Loucy (cell line): ENCODE measurements around the gene KAT6B.

Source experiments
- EZH2phosphoT487 ChIP-seq: fragments of 200-600 bp; IDR thresholded peaks from 2 replicates; pipeline ENCODE4 v1.6.1; 2018; ENCODE audit warnings: antibody characterized with exemption, mild to moderate bottlenecking, moderate library complexity, borderline replicate concordance
- TF ChIP-seq, protein P1 (sequence below): fragments of 200-600 bp; sonication (generic); conservative IDR thresholded peaks from 2 replicates; pipeline ENCODE4 v1.5.1; 2014; ENCODE audit warnings: mild to moderate bottlenecking, antibody characterized with exemption, low read length

DNA sequence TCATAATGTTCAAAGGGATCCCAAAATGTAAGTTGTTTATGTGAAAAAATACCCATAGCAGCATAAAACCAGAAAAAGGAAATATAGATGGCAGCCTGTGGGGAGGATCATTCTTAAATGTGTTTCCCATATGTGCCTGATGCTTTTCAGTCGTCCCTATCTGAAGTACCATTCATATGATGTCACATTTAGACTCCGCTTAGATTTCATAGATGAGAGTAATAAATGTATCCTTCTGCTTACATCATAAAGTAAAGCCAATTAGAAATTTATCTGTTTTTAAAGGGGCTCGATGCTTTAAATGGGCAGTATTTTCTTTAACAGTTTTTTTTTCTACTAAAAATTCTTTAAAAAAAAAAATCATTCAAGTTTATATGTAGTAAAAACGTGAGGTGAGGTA lies 136.1 kb downstream of the KAT6B start:
- TF ChIP-seq, protein P1, sequence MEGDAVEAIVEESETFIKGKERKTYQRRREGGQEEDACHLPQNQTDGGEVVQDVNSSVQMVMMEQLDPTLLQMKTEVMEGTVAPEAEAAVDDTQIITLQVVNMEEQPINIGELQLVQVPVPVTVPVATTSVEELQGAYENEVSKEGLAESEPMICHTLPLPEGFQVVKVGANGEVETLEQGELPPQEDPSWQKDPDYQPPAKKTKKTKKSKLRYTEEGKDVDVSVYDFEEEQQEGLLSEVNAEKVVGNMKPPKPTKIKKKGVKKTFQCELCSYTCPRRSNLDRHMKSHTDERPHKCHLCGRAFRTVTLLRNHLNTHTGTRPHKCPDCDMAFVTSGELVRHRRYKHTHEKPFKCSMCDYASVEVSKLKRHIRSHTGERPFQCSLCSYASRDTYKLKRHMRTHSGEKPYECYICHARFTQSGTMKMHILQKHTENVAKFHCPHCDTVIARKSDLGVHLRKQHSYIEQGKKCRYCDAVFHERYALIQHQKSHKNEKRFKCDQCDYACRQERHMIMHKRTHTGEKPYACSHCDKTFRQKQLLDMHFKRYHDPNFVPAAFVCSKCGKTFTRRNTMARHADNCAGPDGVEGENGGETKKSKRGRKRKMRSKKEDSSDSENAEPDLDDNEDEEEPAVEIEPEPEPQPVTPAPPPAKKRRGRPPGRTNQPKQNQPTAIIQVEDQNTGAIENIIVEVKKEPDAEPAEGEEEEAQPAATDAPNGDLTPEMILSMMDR: no peak
- TF ChIP-seq EZH2phosphoT487: no peak
